T-helper 1 cell treated with Interleukin-12 subunit alpha and Interleukin-12 subunit beta and Interleukin-4 antibody, amounts not matched to agents 30 μg/mL and 1 μg/mL, for 36 hours (primary cell): ENCODE data around the gene PDZRN3.

Source experiments
- H3K27ac Mint-ChIP-seq: one replicate; pipeline ENCODE4 v1.8.0; 2021; ENCODE audit warnings: mild to moderate bottlenecking, mixed read lengths
- H3K27me3 Mint-ChIP-seq: one replicate; pipeline ENCODE4 v1.8.0; 2021; ENCODE audit warnings: low read depth, mixed read lengths
- H3K36me3 Mint-ChIP-seq: one replicate; pipeline ENCODE4 v1.8.0; 2021; ENCODE audit warnings: low read depth, mixed read lengths
- H3K4me1 Mint-ChIP-seq: one replicate; pipeline ENCODE4 v1.8.0; 2021; ENCODE audit warnings: low read depth, mixed read lengths
- H3K4me3 Mint-ChIP-seq: one replicate; pipeline ENCODE4 v1.8.0; 2021; ENCODE audit warnings: mild to moderate bottlenecking, moderate library complexity, mixed read lengths
- H3K9me3 Mint-ChIP-seq: one replicate; pipeline ENCODE4 v1.8.0; 2021; ENCODE audit warnings: mixed read lengths

PDZRN3 gene

DNA sequence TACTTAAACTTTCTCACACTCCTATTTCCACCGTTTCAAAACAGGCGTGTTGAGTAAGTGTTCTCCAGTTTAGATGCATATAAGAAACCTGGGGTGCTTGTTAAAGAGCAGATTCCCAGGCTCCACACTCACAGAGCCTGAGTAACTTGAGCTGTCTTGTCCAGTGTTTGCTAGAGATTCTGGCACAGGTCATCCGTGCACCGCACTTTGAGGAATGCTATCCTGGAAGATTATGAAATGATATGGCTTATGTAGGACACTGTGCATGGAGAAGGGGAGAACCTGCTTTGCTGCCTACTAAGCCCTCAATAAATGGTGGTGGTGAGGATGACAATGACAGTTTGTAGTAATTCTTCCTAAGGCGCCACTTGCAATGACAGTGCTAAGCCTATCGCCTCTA is 273.7 kb downstream of the PDZRN3 start:
- Mint-ChIP-seq H3K27ac (no peak overlapping the region), H3K9me3 (no peaks in the 10 kb centered on the region), H3K27me3 (no peaks in the 10 kb centered on the region)

DNA sequence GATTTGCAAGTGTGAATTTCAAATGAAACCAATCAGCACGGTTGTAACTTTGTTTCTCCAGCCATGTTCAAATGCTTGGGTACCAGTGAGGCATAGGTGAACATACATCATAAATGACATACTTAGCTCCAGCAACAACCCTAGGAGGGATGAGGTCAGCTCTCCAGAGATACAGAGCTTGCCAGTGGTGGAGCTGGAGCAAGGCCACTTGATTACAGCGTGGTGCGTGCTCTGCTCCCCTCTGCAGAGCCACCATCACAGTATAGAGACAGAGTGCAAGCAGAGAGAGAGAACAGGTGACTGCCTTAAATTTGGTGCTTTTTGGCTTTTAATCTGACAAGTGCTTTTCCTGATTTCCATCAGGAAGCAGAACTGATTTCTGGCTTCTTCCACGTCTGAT is 275.1 kb downstream of the PDZRN3 start:
- no peak overlapping the region for H3K4me3 Mint-ChIP-seq
- no peaks in the 10 kb centered on the region for H3K9me3 Mint-ChIP-seq

More for the DNA sequence above, 273.7 kb downstream of the PDZRN3 start:
- no peaks in the 10 kb centered on the region for H3K4me1 Mint-ChIP-seq
- no peaks in the 10 kb centered on the region for H3K36me3 Mint-ChIP-seq
- H3K4me3 Mint-ChIP-seq = no peak overlapping the region

DNA sequence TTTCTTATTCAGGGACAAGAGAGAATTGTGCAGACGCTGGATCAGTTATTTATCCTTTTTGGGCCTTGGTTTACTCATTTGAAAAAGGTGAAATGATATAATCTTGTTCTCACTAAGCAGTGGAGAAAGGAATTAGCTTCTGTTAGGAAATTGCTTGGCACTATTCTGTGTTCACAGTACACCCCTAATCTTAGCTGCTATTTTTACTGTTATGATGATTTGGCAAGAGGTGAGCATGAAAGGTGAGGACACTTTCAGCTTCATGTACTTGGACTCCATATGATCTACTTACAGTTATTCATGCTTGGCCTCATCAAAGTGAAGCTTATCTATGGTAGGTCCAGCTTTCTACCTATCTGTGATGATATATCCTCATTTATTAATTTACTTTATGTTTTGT is 282.7 kb downstream of the PDZRN3 start:
- no peaks in the 10 kb centered on the region for H3K36me3 Mint-ChIP-seq
- H3K4me1 Mint-ChIP-seq = no peaks in the 10 kb centered on the region
- no peaks in the 10 kb centered on the region for H3K27me3 Mint-ChIP-seq
- H3K4me3 Mint-ChIP-seq = no peak overlapping the region
- no peaks in the 10 kb centered on the region for H3K9me3 Mint-ChIP-seq
- no peak overlapping the region for H3K27ac Mint-ChIP-seq

More for the DNA sequence above, 275.1 kb downstream of the PDZRN3 start:
- H3K27ac Mint-ChIP-seq = no peak overlapping the region
- H3K27me3 Mint-ChIP-seq = no peaks in the 10 kb centered on the region
- no peaks in the 10 kb centered on the region for H3K36me3 Mint-ChIP-seq
- no peaks in the 10 kb centered on the region for H3K4me1 Mint-ChIP-seq

DNA sequence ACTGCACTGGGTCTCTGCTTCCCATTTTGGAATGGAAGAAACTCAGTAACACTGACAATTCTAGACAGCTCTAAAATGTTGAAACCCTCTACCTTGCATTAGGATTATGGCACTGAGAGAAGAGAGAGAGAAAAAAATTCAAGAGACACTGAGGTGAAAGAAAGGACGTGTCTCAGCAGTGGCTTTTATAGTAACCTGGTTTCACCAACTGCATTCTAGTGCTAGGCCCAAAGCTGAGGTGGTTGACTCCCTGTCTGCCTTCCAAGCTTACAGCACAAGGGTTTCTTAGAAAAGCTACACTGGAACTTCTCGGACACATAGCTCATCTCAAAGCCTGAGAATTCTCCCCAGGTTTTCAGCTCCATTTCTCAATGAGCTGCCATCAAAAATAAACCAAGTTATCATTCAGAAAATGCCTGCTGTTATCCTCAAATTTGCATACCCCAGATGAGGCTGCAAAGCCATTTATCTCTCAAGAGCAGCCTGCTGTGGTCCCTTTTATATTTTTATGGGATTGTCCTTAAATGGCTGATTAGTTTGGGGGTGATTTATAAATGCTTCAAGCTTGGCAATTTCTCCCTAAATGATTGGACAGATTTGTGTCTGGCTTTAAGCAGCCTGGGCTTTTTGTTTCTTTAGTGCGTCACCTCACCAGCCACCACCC is 283.3 kb downstream of the PDZRN3 start:
- Mint-ChIP-seq H3K4me3 (no peak overlapping the region), H3K4me1 (no peaks in the 10 kb centered on the region), H3K9me3 (no peaks in the 10 kb centered on the region), H3K27ac (no peak overlapping the region), H3K27me3 (no peaks in the 10 kb centered on the region), H3K36me3 (no peaks in the 10 kb centered on the region)

DNA sequence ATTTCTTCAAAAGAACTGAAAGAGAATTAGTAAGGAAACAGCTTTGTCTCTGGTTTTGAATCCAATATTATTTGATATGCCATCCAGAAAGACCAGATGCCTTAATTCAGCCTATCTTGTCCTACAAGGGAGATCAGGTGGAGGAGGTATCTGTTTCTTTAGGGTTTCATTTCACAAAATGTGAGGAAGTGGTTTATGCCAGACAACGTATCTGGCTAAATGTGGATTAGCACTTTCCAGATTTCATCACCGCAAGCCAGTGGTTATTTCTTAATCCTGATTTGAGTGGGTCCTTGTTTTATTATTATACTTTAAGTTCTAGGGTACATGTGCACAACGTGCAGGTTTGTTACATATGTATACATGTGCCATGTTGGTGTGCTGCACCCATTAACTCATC is 292.2 kb downstream of the PDZRN3 start:
- Mint-ChIP-seq H3K36me3 (no peaks in the 10 kb centered on the region), H3K4me3 (no peak overlapping the region), H3K27ac (no peak overlapping the region), H3K27me3 (no peaks in the 10 kb centered on the region), H3K4me1 (no peaks in the 10 kb centered on the region), H3K9me3 (no peaks in the 10 kb centered on the region)
